Mammary epithelial cell (primary cell): ENCODE measurements around the gene HOXA5.

Experiments used
- CTCF ChIP-seq, 2 donors: IDR thresholded peaks in 1 of 2; conservative IDR thresholded peaks in 1 of 2; 2 replicates each; pipeline ENCODE4 v1.5.1; 2011 to 2012; ENCODE audit warnings: inconsistent platforms in 2 of 2, low read length in 2 of 2, mild to moderate bottlenecking in 2 of 2, control low read depth in 1 of 2, low read depth in 1 of 2; ENCODE audit not compliant: insufficient read depth in 1 of 2; ENCODE audit errors: extremely low read depth in 1 of 2
- EZH2 ChIP-seq: IDR thresholded peaks from 2 replicates; pipeline ENCODE4 v1.6.1; 2012; ENCODE audit warnings: low read length, inconsistent platforms, borderline replicate concordance

GRCh38 chr7:27182285-27182841 lies 38.9 kb upstream of the HOXA5 start:
- TF ChIP-seq CTCF (conservative IDR thresholded peaks at IDR 0.05 in 1 of 2, IDR thresholded peaks at IDR 0.05 in 1 of 2; ENCODE audit: extremely low read depth in 1 of 2, insufficient read depth in 1 of 2, low read depth in 1 of 2, low read length in 2 of 2) (no peak), EZH2 (no peak)
